Measurements from ENCODE around the gene MOCOS.
A peak's percentile ranks its signal among the peaks of the same experiment; 100 is the strongest.

The MOCOS gene

GRCh38 chr18:36296650-36297416 lies 109.5 kb downstream of the MOCOS start:
- Histone ChIP-seq H3K27ac (ENCODE audit: extremely low read depth, low read depth, low read length) (peak overlapping the region; percentile 48; the same call in 1 of the 2 replicates), H3K36me3 (ENCODE audit: control insufficient read depth in 2 of 2, insufficient read depth in 1 of 2, low read length in 2 of 2) (no peaks in the 10 kb centered on the region), H3K9me3 (ENCODE audit: control insufficient read depth, insufficient read depth, low read depth, low read length) (no peaks in the 10 kb centered on the region), H3K4me1 (ENCODE audit: control insufficient read depth, insufficient read depth, low read length) (no peaks in the 10 kb centered on the region), H3K4me3 (ENCODE audit: low read depth, low read length) (peak overlapping the region; percentile 62)
- ChIA-PET POLR2A (interaction anchor here (2.5 kb wide), 1 partner anchor 13 kb away, joined by 11 read pairs; no protein-coding TSS in a partner anchor), CTCF (interaction anchor here (0.6 to 1.7 kb wide), 5 partner anchors 12 to 145 kb away, joined by 4 to 6 read pairs (median 5); no protein-coding TSS in a partner anchor)
- TF ChIP-seq ZNF202 (tag by site-specific recombination; IDR thresholded peaks at IDR 0.05; ENCODE audit: borderline replicate concordance) (no peak), ZEB2 (tag by site-specific recombination; IDR thresholded peaks at IDR 0.05) (peak; percentile 41; the same call in 1 of the 2 replicates), ZNF2 (tag by site-specific recombination; IDR thresholded peaks at IDR 0.05) (no peak), ZNF324 (tag by site-specific recombination; IDR thresholded peaks at IDR 0.05) (no peak), ZNF423 (tag by site-specific recombination; IDR thresholded peaks at IDR 0.05) (peak; percentile 34; the same call in 1 of the 2 replicates), WT1 (tag by site-specific recombination; IDR thresholded peaks at IDR 0.05) (no peak), ZNF658 (tag by site-specific recombination; IDR thresholded peaks at IDR 0.05) (no peak), ZNF146 (tag by site-specific recombination; IDR thresholded peaks at IDR 0.05) (no peak), ZNF341 (tag by site-specific recombination; IDR thresholded peaks at IDR 0.05; ENCODE audit: low read depth) (peak; percentile 57), ZBTB6 (tag by site-specific recombination; IDR thresholded peaks at IDR 0.05) (peak; percentile 21; the same call in 1 of the 2 replicates), ZNF302 (tag by site-specific recombination; IDR thresholded peaks at IDR 0.05; ENCODE audit: low read depth) (no peak), INSM2 (tag by site-specific recombination; IDR thresholded peaks at IDR 0.05) (no peak), ZBTB21 (tag by site-specific recombination; IDR thresholded peaks at IDR 0.05) (no peak), KLF17 (tag by site-specific recombination; IDR thresholded peaks at IDR 0.05) (no peak), SCRT2 (tag by site-specific recombination; IDR thresholded peaks at IDR 0.05) (no peak), PRDM4 (tag by site-specific recombination; IDR thresholded peaks at IDR 0.05) (no peak), ZBTB20 (tag by site-specific recombination; IDR thresholded peaks at IDR 0.05) (peak; percentile 77; the same call in 1 of the 2 replicates), KLF9 (tag by site-specific recombination; IDR thresholded peaks at IDR 0.05; ENCODE audit: low read depth) (peak; percentile 10; the same call in 1 of the 2 replicates), ZBTB8A (tag by site-specific recombination; IDR thresholded peaks at IDR 0.05) (peak; percentile 61), ZNF654 (tag by site-specific recombination; IDR thresholded peaks at IDR 0.05; ENCODE audit: low read depth) (peak; percentile 30), SP3 (tag by site-specific recombination; IDR thresholded peaks at IDR 0.05) (0 out of 2 replicates have a peak, but pooled peaks have one; percentile 28), ZFHX2 (tag by site-specific recombination; conservative IDR thresholded peaks at IDR 0.05) (peak; percentile 44), ZIC2 (tag by site-specific recombination; IDR thresholded peaks at IDR 0.05) (peak; percentile 33; the same call in 1 of the 2 replicates), ZBTB48 (tag by site-specific recombination; IDR thresholded peaks at IDR 0.05) (peak; percentile 76), ZNF335 (tag by site-specific recombination; conservative IDR thresholded peaks at IDR 0.05) (peak; percentile 76)
- TF ChIP-seq, protein P1, sequence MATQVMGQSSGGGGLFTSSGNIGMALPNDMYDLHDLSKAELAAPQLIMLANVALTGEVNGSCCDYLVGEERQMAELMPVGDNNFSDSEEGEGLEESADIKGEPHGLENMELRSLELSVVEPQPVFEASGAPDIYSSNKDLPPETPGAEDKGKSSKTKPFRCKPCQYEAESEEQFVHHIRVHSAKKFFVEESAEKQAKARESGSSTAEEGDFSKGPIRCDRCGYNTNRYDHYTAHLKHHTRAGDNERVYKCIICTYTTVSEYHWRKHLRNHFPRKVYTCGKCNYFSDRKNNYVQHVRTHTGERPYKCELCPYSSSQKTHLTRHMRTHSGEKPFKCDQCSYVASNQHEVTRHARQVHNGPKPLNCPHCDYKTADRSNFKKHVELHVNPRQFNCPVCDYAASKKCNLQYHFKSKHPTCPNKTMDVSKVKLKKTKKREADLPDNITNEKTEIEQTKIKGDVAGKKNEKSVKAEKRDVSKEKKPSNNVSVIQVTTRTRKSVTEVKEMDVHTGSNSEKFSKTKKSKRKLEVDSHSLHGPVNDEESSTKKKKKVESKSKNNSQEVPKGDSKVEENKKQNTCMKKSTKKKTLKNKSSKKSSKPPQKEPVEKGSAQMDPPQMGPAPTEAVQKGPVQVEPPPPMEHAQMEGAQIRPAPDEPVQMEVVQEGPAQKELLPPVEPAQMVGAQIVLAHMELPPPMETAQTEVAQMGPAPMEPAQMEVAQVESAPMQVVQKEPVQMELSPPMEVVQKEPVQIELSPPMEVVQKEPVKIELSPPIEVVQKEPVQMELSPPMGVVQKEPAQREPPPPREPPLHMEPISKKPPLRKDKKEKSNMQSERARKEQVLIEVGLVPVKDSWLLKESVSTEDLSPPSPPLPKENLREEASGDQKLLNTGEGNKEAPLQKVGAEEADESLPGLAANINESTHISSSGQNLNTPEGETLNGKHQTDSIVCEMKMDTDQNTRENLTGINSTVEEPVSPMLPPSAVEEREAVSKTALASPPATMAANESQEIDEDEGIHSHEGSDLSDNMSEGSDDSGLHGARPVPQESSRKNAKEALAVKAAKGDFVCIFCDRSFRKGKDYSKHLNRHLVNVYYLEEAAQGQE (tag by site-specific recombination; IDR thresholded peaks at IDR 0.05): no peak
- TF ChIP-seq, protein P2, sequence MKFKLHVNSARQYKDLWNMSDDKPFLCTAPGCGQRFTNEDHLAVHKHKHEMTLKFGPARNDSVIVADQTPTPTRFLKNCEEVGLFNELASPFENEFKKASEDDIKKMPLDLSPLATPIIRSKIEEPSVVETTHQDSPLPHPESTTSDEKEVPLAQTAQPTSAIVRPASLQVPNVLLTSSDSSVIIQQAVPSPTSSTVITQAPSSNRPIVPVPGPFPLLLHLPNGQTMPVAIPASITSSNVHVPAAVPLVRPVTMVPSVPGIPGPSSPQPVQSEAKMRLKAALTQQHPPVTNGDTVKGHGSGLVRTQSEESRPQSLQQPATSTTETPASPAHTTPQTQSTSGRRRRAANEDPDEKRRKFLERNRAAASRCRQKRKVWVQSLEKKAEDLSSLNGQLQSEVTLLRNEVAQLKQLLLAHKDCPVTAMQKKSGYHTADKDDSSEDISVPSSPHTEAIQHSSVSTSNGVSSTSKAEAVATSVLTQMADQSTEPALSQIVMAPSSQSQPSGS (tag by site-specific recombination; IDR thresholded peaks at IDR 0.05; ENCODE audit: low read depth): no peak
